ENCODE data around the gene STAP1. TPM values are rescaled to one million over a fixed set of nuclear protein-coding genes. Genes with fewer than 3 reads are reported as not detected.

Gene STAP1
- total RNA-seq, 1 experiment from 2014 or later: not detected

GRCh38 chr4:67546004-67546356 lies 12.5 kb upstream of the STAP1 start:
- TSS peak; percentile 94 for BruUV-seq (replicated peaks)
- Histone ChIP-seq H3K9me2 (ENCODE audit: insufficient read depth) (no peaks in the 10 kb centered on the region), H3K4me1 (ENCODE audit: control insufficient read depth in 1 of 2, insufficient read depth in 2 of 2, low read length in 2 of 2) (peaks cover 5 to 11% of the 10 kb centered on the region in 2 experiments; a peak in 3 of 4 replicates), H3K9me3 (ENCODE audit: control insufficient read depth in 1 of 2, insufficient read depth in 1 of 2, low read depth in 1 of 2, low read length in 2 of 2) (no peaks in the 10 kb centered on the region), H3K4me3 (replicated peaks in 1 of 2; ENCODE audit: low read depth in 1 of 2, low read length in 2 of 2) (peak overlapping the region; percentile 37 to 47), H3K4me2 (ENCODE audit: low read length) (peak overlapping the region; percentile 68), H3K79me2 (ENCODE audit: insufficient read depth, low read length) (peaks cover 37% of the 10 kb centered on the region), H3K9ac (ENCODE audit: low read length) (peak overlapping the region; percentile 52), H3K36me3 (ENCODE audit: control insufficient read depth in 1 of 2, insufficient read depth in 2 of 2, low read length in 2 of 2) (peaks cover 0 to 3% of the 10 kb centered on the region in 2 experiments; a peak in 1 of 4 replicates), H3K27ac (ENCODE audit: low read depth, low read length) (peak overlapping the region; percentile 41; the same call in 1 of the 2 replicates), H3K27me3 (ENCODE audit: insufficient read depth, low read length) (no peaks in the 10 kb centered on the region), H4K20me1 (ENCODE audit: insufficient read depth) (no peaks in the 10 kb centered on the region), H2AFZ (ENCODE audit: low read depth, low read length, poor library complexity, severe bottlenecking) (peak overlapping the region; percentile 72)
- DNase-seq (ENCODE audit: low read depth, low spot score) (no peak), ATAC-seq (no peak)
- intact Hi-C loops (cut with micrococcal nuclease): no loop called here
- ChIA-PET POLR2A (no interaction called here), RAD21 (ENCODE audit: low non-redundant PET in 1 of 2, low total read pairs in 2 of 2, uncharacterized antibody in 2 of 2, unreplicated experiment in 2 of 2) (no interaction called here), CTCF (interaction anchor here (0.5 kb wide), 1 partner anchor 858 kb away, joined by 3 read pairs; no protein-coding TSS in a partner anchor)
- TF ChIP-seq ZBTB33 (IDR thresholded peaks at IDR 0.05; ENCODE audit: extremely low read depth, insufficient replicate concordance, low read length) (no peak), TCF7L2 (IDR thresholded peaks at IDR 0.05; ENCODE audit: borderline replicate concordance, extremely low read depth, insufficient read depth, insufficient read length) (no peak), ZNF274 (IDR thresholded peaks at IDR 0.05; ENCODE audit: low read depth, low read length) (no peak)

- TF ChIP-seq SRF (IDR thresholded peaks at IDR 0.05; ENCODE audit: low read depth) (no peak), CTCF (IDR thresholded peaks at IDR 0.05 in 2 of 3, conservative IDR thresholded peaks at IDR 0.05 in 1 of 3; ENCODE audit: borderline replicate concordance in 1 of 3, insufficient read depth in 1 of 3, low read depth in 2 of 3, low read length in 2 of 3) (no peak), FOSL1 (IDR thresholded peaks at IDR 0.05; ENCODE audit: low read depth) (no peak), CEBPB (IDR thresholded peaks at IDR 0.05; ENCODE audit: low read depth) (no peak), ZBTB33 (IDR thresholded peaks at IDR 0.05; ENCODE audit: extremely low read depth, insufficient replicate concordance, low read length) (no peak), EGR1 (IDR thresholded peaks at IDR 0.05; ENCODE audit: low read depth) (no peak), CBX3 (IDR thresholded peaks at IDR 0.05; ENCODE audit: low read depth) (no peak)
- Histone ChIP-seq H4K20me1 (ENCODE audit: insufficient read depth) (no peaks in the 10 kb centered on the region), H3K9me3 (ENCODE audit: control insufficient read depth in 1 of 2, insufficient read depth in 1 of 2, low read depth in 1 of 2, low read length in 2 of 2) (no peaks in the 10 kb centered on the region), H3K4me3 (replicated peaks in 1 of 2; ENCODE audit: low read depth in 1 of 2, low read length in 2 of 2) (no peak overlapping the region), H3K4me1 (ENCODE audit: control insufficient read depth in 1 of 2, insufficient read depth in 2 of 2, low read length in 2 of 2) (peaks cover 5 to 11% of the 10 kb centered on the region in 2 experiments; a peak in 3 of 4 replicates), H3K4me2 (ENCODE audit: low read length) (no peak overlapping the region), H3K79me2 (ENCODE audit: insufficient read depth, low read length) (peaks cover 28% of the 10 kb centered on the region), H3K36me3 (ENCODE audit: control insufficient read depth in 1 of 2, insufficient read depth in 2 of 2, low read length in 2 of 2) (peaks cover 0 to 3% of the 10 kb centered on the region in 2 experiments; a peak in 1 of 4 replicates), H3K27me3 (ENCODE audit: insufficient read depth, low read length) (no peaks in the 10 kb centered on the region), H3K9ac (ENCODE audit: low read length) (no peak overlapping the region), H3K9me2 (ENCODE audit: insufficient read depth) (no peaks in the 10 kb centered on the region), H2AFZ (ENCODE audit: low read depth, low read length, poor library complexity, severe bottlenecking) (peak overlapping the region; percentile 13), H3K27ac (ENCODE audit: low read depth, low read length) (no peak overlapping the region)
- ChIA-PET POLR2A (no interaction called here), CTCF (interaction anchor here (1.1 kb wide), 1 partner anchor 364 kb away, joined by 3 read pairs; no protein-coding TSS in a partner anchor), RAD21 (ENCODE audit: low non-redundant PET in 1 of 2, low total read pairs in 2 of 2, uncharacterized antibody in 2 of 2, unreplicated experiment in 2 of 2) (no interaction called here)
- intact Hi-C loops (cut with micrococcal nuclease): no loop called here
- BruUV-seq (replicated peaks): no TSS peak
- no peak for ATAC-seq
- no peak for DNase-seq (ENCODE audit: low read depth, low spot score)
Measured at GRCh38 chr4:67546971-67547370, 11.6 kb upstream of the STAP1 start.

Measured in HCT116 (cell line).